ENCODE measurements around the gene CDC42EP5.

The CDC42EP5 gene

DNA sequence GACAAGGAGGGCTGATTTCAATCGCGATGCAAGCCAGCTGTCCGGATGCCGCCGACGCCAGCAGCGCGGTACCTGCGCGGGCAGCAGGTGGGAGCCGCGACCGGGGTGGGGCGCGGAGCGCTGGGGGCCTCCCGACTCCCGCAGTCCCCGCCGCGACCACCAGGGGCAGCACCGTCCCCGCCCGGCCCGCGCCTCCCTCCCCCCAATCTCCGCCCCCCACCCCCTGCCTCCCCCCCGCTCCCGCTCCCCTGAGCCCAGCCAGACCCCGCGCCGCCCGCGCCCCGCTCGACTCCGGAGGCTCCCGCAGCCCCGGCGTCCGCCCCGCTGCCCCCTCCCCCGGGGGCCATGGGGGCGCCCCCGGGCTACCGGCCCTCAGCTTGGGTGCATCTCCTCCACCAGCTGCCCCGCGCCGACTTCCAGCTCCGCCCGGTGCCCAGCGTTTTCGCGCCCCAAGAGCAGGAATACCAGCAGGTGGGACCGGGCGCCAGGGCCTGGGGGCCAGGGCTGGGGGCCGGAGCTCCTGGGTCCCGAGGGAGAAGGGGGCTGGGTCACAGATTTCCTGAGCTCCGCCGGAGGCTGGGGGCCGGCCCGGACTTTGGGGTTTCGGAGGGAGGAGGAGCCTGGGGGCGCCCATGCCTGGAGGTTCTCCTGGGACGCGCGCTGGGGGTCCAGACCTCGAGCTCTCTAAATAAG is 57.7 kb downstream of the CDC42EP5 start, which contains the start of gene TTYH1:
Gene TTYH1, plus strand, starts transcription at position 257 of the 693 bp plus-strand sequence. Its CDS starts 89 bp downstream, at position 346.
- FAIRE-seq (no peak), DNase-seq (ENCODE audit: insufficient read length, low spot score) (no peak)

Data from HTR-8/SVneo (cell line).